HepG2 (cell line): ENCODE results near the gene ZNF865. TPM values are rescaled to one million over a fixed set of nuclear protein-coding genes. Genes with fewer than 3 reads are reported as not detected.

Source experiments
- ATAC-seq: fragments of 200-7000 bp; cut with Tn5 transposase; 3 replicates; pipeline ENCODE4 v1.9.1; 2020; ENCODE audit warnings: mild to moderate bottlenecking, moderate library complexity
- BruUV-seq: library from RNA; stranded (reverse); fragments of 400-500 nt; replicated peaks from 2 replicates; lab custom pipeline; 2021; lab: Mats Ljungman, UMichigan
- CTCF ChIA-PET: fragments of 300-600 bp; formaldehyde crosslinking; extraction: SDS; loops from one replicate; lab custom pipeline; 2021; ENCODE audit warnings: low total read pairs, inconsistent platforms, low intra/inter-chr PET ratio; lab: Yijun Ruan, JAX
- POLR2A ChIA-PET: fragments of 350-600 bp; sonication (Branson Sonifier 250); formaldehyde crosslinking; loops from one replicate; lab custom pipeline; 2020; ENCODE audit warnings: antibody characterized with exemption, inconsistent platforms; lab: Yijun Ruan, JAX
- DNase-seq: peaks from one replicate; pipeline ENCODE4 v3.0.0-alpha.2; 2015; ENCODE audit warnings: low spot score
- FAIRE-seq: peaks from 3 replicates; lab custom pipeline; 2011; peaks lifted over from hg19 to GRCh38; lab: Jason Lieb, UNC
- H2AFZ ChIP-seq: one replicate; pipeline ENCODE4 v1.6.1; 2011; ENCODE audit warnings: low read length, inconsistent platforms
- H3K27ac ChIP-seq: fragments of 300-600 bp; 3 replicates; pipeline ENCODE4 v1.8.0; 2011; ENCODE audit warnings: mixed run types, mild to moderate bottlenecking, mixed read lengths, low read length, inconsistent platforms; ENCODE audit not compliant: insufficient read depth; ENCODE audit errors: extremely low read length
- H3K27me3 ChIP-seq, 2 experiments: fragments of 200-600 bp in 1 of 2; 2 replicates in 1 of 2; 3 replicates in 1 of 2; pipeline versions ENCODE4 v1.6.0 to v1.8.0; 2011; ENCODE audit warnings: low read length in 2 of 2, mild to moderate bottlenecking in 2 of 2, moderate library complexity in 2 of 2, inconsistent platforms in 1 of 2; ENCODE audit not compliant: insufficient read depth in 2 of 2, control insufficient read depth in 1 of 2
- H3K36me3 ChIP-seq, 2 experiments: fragments of 200-600 bp in 1 of 2; replicated peaks in 1 of 2; 2 replicates in 1 of 2; 3 replicates in 1 of 2; pipeline versions ENCODE4 v1.5.1 to v1.8.0; 2011; ENCODE audit warnings: low read length in 2 of 2, inconsistent platforms in 1 of 2; ENCODE audit not compliant: insufficient read depth in 2 of 2, control insufficient read depth in 1 of 2
- H3K4me1 ChIP-seq: 2 replicates; pipeline ENCODE4 v1.5.1; 2012; ENCODE audit warnings: low read length, inconsistent platforms; ENCODE audit not compliant: insufficient read depth
- H3K4me2 ChIP-seq: 2 replicates; pipeline ENCODE4 v1.6.0; 2011; ENCODE audit warnings: low read depth, low read length, inconsistent platforms
- H3K4me3 ChIP-seq, 3 experiments: fragments of 200-600 bp in 1 of 3; sonication (generic), shearing (Covaris generic) in 1 of 3; replicated peaks in 1 of 3; 2 replicates each; pipeline ENCODE4 v1.5.1; 2011 to 2016; ENCODE audit warnings: low read length in 3 of 3, inconsistent platforms in 2 of 3, low read depth in 2 of 3, mild to moderate bottlenecking in 2 of 3, control low read depth in 1 of 3, mixed read lengths in 1 of 3; ENCODE audit not compliant: insufficient read depth in 1 of 3
- H3K79me2 ChIP-seq: one replicate; pipeline ENCODE4 v1.6.1; 2011; ENCODE audit warnings: low read length, inconsistent platforms; ENCODE audit not compliant: insufficient read depth
- H3K9ac ChIP-seq: 2 replicates; pipeline ENCODE4 v1.6.0; 2011; ENCODE audit warnings: mild to moderate bottlenecking, low read depth, low read length, inconsistent platforms; ENCODE audit not compliant: insufficient read depth
- H3K9me3 ChIP-seq: 2 replicates; pipeline ENCODE4 v1.5.1; 2012; ENCODE audit warnings: mild to moderate bottlenecking, low read length
- H4K20me1 ChIP-seq: 2 replicates; pipeline ENCODE4 v1.6.0; 2011; ENCODE audit warnings: inconsistent platforms, mild to moderate bottlenecking, low read length, moderate library complexity; ENCODE audit not compliant: insufficient read depth
- CENPX ChIP-seq: sonication (generic); formaldehyde crosslinking; IDR thresholded peaks from 2 replicates; pipeline ENCODE4 v1.9.0; 2021; ENCODE audit warnings: mild to moderate bottlenecking, missing genetic modification reagents, moderate library complexity
- CHD2 ChIP-seq: IDR thresholded peaks from 2 replicates; pipeline ENCODE4 v1.6.1; 2011; ENCODE audit warnings: low read depth, low read length, improper control_type of control experiment
- GTF2F1 ChIP-seq: fragments of 150-350 bp; IDR thresholded peaks from 2 replicates; pipeline ENCODE4 v1.6.1; 2014; ENCODE audit warnings: low read length
- MNT ChIP-seq: fragments of 450-650 bp; IDR thresholded peaks from 2 replicates; pipeline ENCODE4 v1.6.1; 2016
- MTERF4 ChIP-seq: sonication (generic); formaldehyde crosslinking; IDR thresholded peaks from 2 replicates; pipeline ENCODE4 v1.8.0; 2023; ENCODE audit warnings: mild to moderate bottlenecking, missing genetic modification reagents
- PHF5A ChIP-seq: IDR thresholded peaks from one replicate; pipeline ENCODE4 v1.6.1; 2018; ENCODE audit warnings: low read depth, missing genetic modification reagents; ENCODE audit not compliant: unreplicated experiment
- POGZ ChIP-seq: sonication (generic); formaldehyde crosslinking; IDR thresholded peaks from 2 replicates; pipeline ENCODE4 v1.4.0; 2020; ENCODE audit warnings: mild to moderate bottlenecking, missing genetic modification reagents
- TEF ChIP-seq: sonication (generic); formaldehyde crosslinking; IDR thresholded peaks from 2 replicates; pipeline ENCODE4 v1.5.0; 2020; ENCODE audit warnings: missing genetic modification reagents
- ZFP1 ChIP-seq: IDR thresholded peaks from 2 replicates; pipeline ENCODE4 v1.6.1; 2016
- ZNF816 ChIP-seq: sonication (generic); formaldehyde crosslinking; IDR thresholded peaks from 2 replicates; pipeline ENCODE4 v1.8.0; 2022; ENCODE audit warnings: missing genetic modification reagents, mild to moderate bottlenecking, borderline replicate concordance
- WGBS: methylation state at CpG from one replicate; pipeline ENCODE4 v1.1.6; 2017; ENCODE audit warnings: low lambda C conversion rate; 5-methylcytosine and 5-hydroxymethylcytosine counted together
- in situ Hi-C: cut with HindIII; loops from 2 replicates; pipeline ENCODE4 v1.10.0; 2017; ENCODE audit warnings: low pct_unique_long_range_greater_than_20kb; ENCODE audit not compliant: extremely low pct_ligation_motif_present
- intact Hi-C: fragments of 100-400 bp; cut with micrococcal nuclease; formaldehyde crosslinking; loops from one replicate; pipeline ENCODE4 v1.10.0; 2022; ENCODE audit not compliant: unreplicated experiment
- polyA plus RNA-seq, 8 experiments: library from polyadenylated mRNA; depleted of rRNA in 3 of 8; stranded (reverse) in 7 of 8; unstranded in 1 of 8; fragments of >200 nt; fragmentation: Illumina TruSeq in 4 of 8; extraction: Trizol in 4 of 8; gene quantifications; 2 replicates each; pipeline versions ENCODE4 v1.2.1 to v1.2.3, GENCODE V29; 2011 to 2016; ENCODE audit warnings: low read depth in 4 of 8, missing spikeins in 1 of 8, mixed read lengths in 1 of 8; ENCODE audit not compliant: insufficient read depth in 1 of 8
- total RNA-seq, 5 experiments: library from RNA; depleted of rRNA; stranded (reverse); fragments of >200 nt; fragmentation: Illumina TruSeq; extraction: Trizol; gene quantifications; 2 replicates each; pipeline ENCODE4 v1.2.3, GENCODE V29; 2016; ENCODE audit warnings: low read depth in 1 of 5
- TF ChIP-seq, protein P1 (sequence below): sonication (generic); formaldehyde crosslinking; conservative IDR thresholded peaks from 2 replicates; pipeline ENCODE4 v1.8.0; 2022; ENCODE audit warnings: mild to moderate bottlenecking, moderate library complexity, missing genetic modification reagents

Gene ZNF865
- total and polyA plus RNA-seq, 2 of the 13 experiments (the other 11 are each of a cell fraction or from before 2014, with no cell fraction given), result 0.93 to 1.0 TPM

DNA sequence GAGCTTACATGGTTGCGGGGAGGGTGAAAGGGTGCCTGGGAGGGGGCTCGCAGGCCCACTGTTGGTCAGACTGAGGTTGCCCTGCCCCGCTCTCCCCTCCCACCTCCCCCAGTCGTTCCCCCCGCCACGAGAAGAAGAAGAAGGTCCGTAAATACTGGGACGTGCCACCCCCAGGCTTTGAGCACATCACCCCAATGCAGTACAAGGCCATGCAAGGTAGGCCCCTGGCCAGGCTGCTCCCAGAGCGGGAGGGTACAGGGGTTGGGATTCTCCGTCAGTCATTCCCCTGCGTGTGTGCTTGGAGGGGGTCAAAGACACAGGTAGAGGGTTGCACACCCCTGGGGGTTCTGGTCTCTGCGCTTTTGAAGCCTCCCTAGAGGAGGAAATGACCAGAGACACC is 55.0 kb downstream of the ZNF865 start:
- ChIA-PET CTCF (no interaction called here), POLR2A (no interaction called here)
- Histone ChIP-seq H2AFZ (no peak overlapping the region), H3K4me1 (peaks cover 24% of the 10 kb centered on the region), H3K4me2 (no peak overlapping the region), H3K9ac (no peak overlapping the region), H4K20me1 (peaks cover 52% of the 10 kb centered on the region), H3K27ac (no peak overlapping the region), H3K9me3 (no peaks in the 10 kb centered on the region), H3K4me3 (no peak overlapping the region), H3K79me2 (peaks cover 67% of the 10 kb centered on the region), H3K27me3 (no peaks in the 10 kb centered on the region; a peak in 1 of 5 replicates), H3K36me3 (peaks cover 37 to 60% of the 10 kb centered on the region in 2 experiments)
- DNase-seq (no peak), FAIRE-seq (no peak), ATAC-seq (no peak)
- no peak for TF ChIP-seq TEF (CRISPR knock-in tag)
- TF ChIP-seq CENPX, result no peak
- TF ChIP-seq CHD2, result no peak
- TF ChIP-seq POGZ (CRISPR knock-in tag), result no peak
- TF ChIP-seq, protein P1, sequence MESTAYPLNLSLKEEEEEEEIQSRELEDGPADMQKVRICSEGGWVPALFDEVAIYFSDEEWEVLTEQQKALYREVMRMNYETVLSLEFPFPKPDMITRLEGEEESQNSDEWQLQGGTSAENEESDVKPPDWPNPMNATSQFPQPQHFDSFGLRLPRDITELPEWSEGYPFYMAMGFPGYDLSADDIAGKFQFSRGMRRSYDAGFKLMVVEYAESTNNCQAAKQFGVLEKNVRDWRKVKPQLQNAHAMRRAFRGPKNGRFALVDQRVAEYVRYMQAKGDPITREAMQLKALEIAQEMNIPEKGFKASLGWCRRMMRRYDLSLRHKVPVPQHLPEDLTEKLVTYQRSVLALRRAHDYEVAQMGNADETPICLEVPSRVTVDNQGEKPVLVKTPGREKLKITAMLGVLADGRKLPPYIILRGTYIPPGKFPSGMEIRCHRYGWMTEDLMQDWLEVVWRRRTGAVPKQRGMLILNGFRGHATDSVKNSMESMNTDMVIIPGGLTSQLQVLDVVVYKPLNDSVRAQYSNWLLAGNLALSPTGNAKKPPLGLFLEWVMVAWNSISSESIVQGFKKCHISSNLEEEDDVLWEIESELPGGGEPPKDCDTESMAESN, result no peak
- TF ChIP-seq ZFP1 (CRISPR knock-in tag), result no peak
- TF ChIP-seq ZNF816 (CRISPR knock-in tag), result no peak
- no peak for TF ChIP-seq GTF2F1
- no peak for TF ChIP-seq MNT
- no peak for TF ChIP-seq PHF5A (CRISPR knock-in tag)
- TF ChIP-seq MTERF4, result no peak
- intact Hi-C loops (no loop called here), in situ Hi-C loops (no loop called here)
- WGBS, result 97% methylated on average over 10 of the region's 12 CpGs
- no TSS peak for BruUV-seq
